Esophagus muscularis mucosa (tissue), 4 donors: ENCODE results near the gene RUNX2.

Experiments
- EP300 ChIP-seq: sonication (generic); formaldehyde crosslinking; IDR thresholded peaks from one replicate; pipeline ENCODE4 v1.6.1; 2017; ENCODE audit warnings: antibody characterized with exemption
- POLR2A ChIP-seq: fragments of 450-650 bp; IDR thresholded peaks from one replicate; pipeline ENCODE4 v1.6.1; 2017; ENCODE audit warnings: antibody characterized with exemption, moderate library complexity, mild to moderate bottlenecking, low read depth
- TF ChIP-seq, protein P1 (sequence below), 3 experiments: fragments of 200-600 bp in 2 of 3; fragments of 450-650 bp in 1 of 3; sonication (generic) in 2 of 3; IDR thresholded peaks; one replicate each; pipeline ENCODE4 v1.5.1; 2017 to 2019; ENCODE audit warnings: antibody characterized with exemption in 3 of 3, mild to moderate bottlenecking in 2 of 3, moderate library complexity in 1 of 3

DNA sequence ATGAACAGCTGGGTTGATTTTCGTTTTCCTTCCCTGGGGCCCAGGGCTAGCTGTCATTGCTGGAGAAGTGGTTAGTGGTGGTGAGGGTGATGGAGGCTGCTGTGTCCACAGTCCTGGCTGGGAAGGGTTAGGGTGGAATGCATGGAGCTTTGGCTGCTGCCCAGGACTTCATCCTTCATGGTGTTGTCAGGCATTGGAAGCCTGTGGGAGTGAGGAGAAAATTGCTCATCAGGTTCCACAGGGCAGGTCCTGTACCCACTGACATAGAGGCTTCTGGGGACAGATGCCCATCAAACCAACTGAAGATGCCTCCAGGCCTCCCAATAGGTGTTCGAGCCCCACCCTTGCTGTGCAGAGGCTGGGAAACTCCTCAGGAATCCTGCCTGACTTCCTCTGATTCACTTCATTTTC is 312.0 kb downstream of the RUNX2 start:
- TF ChIP-seq, protein P1, sequence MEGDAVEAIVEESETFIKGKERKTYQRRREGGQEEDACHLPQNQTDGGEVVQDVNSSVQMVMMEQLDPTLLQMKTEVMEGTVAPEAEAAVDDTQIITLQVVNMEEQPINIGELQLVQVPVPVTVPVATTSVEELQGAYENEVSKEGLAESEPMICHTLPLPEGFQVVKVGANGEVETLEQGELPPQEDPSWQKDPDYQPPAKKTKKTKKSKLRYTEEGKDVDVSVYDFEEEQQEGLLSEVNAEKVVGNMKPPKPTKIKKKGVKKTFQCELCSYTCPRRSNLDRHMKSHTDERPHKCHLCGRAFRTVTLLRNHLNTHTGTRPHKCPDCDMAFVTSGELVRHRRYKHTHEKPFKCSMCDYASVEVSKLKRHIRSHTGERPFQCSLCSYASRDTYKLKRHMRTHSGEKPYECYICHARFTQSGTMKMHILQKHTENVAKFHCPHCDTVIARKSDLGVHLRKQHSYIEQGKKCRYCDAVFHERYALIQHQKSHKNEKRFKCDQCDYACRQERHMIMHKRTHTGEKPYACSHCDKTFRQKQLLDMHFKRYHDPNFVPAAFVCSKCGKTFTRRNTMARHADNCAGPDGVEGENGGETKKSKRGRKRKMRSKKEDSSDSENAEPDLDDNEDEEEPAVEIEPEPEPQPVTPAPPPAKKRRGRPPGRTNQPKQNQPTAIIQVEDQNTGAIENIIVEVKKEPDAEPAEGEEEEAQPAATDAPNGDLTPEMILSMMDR (IDR thresholded peaks at IDR 0.05): no peak
- TF ChIP-seq POLR2A (no peak), EP300 (no peak)
